HFF-Myc (cell line): ENCODE results near the gene ZIC1.

Experiments
- DNase-seq: peaks from one replicate; pipeline ENCODE4 v3.0.0-alpha.2; 2011; ENCODE audit warnings: low read depth; ENCODE audit errors: extremely low read depth
- H3K4me3 ChIP-seq: replicated peaks from 2 replicates; pipeline ENCODE4 v1.5.1; 2011; ENCODE audit warnings: low read depth, mild to moderate bottlenecking, control low read depth, low read length
- TF ChIP-seq, protein P1 (sequence below): IDR thresholded peaks from 2 replicates; pipeline ENCODE4 v1.5.1; 2012; ENCODE audit warnings: mild to moderate bottlenecking, low read depth, low read length, control low read depth; ENCODE audit errors: missing control alignments

Gene ZIC1

GRCh38 chr3:147400111-147400510 is 9.1 kb upstream of the ZIC1 start:
- DNase-seq: no peak
- TF ChIP-seq, protein P1, sequence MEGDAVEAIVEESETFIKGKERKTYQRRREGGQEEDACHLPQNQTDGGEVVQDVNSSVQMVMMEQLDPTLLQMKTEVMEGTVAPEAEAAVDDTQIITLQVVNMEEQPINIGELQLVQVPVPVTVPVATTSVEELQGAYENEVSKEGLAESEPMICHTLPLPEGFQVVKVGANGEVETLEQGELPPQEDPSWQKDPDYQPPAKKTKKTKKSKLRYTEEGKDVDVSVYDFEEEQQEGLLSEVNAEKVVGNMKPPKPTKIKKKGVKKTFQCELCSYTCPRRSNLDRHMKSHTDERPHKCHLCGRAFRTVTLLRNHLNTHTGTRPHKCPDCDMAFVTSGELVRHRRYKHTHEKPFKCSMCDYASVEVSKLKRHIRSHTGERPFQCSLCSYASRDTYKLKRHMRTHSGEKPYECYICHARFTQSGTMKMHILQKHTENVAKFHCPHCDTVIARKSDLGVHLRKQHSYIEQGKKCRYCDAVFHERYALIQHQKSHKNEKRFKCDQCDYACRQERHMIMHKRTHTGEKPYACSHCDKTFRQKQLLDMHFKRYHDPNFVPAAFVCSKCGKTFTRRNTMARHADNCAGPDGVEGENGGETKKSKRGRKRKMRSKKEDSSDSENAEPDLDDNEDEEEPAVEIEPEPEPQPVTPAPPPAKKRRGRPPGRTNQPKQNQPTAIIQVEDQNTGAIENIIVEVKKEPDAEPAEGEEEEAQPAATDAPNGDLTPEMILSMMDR: no peak
- H3K4me3 ChIP-seq: no peak overlapping the region

GRCh38 chr3:147400999-147401398 is 8.2 kb upstream of the ZIC1 start:
- no peak for DNase-seq
- TF ChIP-seq, protein P1: no peak
- no peak overlapping the region for H3K4me3 ChIP-seq

GRCh38 chr3:147401421-147401820 is 7.7 kb upstream of the ZIC1 start:
- TF ChIP-seq, protein P1: no peak
- no peak for DNase-seq
- H3K4me3 ChIP-seq: no peak overlapping the region

GRCh38 chr3:147402159-147402558 is 7.0 kb upstream of the ZIC1 start:
- no peak for DNase-seq
- no peak overlapping the region for H3K4me3 ChIP-seq
- TF ChIP-seq, protein P1: no peak

GRCh38 chr3:147403511-147403910 is 5.7 kb upstream of the ZIC1 start:
- no peak for DNase-seq
- TF ChIP-seq, protein P1: no peak

GRCh38 chr3:147404000-147404799 is 5.0 kb upstream of the ZIC1 start:
- DNase-seq: no peak

More at GRCh38 chr3:147403511-147403910, 5.7 kb upstream of the ZIC1 start:
- no peak overlapping the region for H3K4me3 ChIP-seq

More at GRCh38 chr3:147404000-147404799, 5.0 kb upstream of the ZIC1 start:
- no peak overlapping the region for H3K4me3 ChIP-seq
- TF ChIP-seq, protein P1: no peak
